Measurements from ENCODE around the gene SUSD4. TPM values are rescaled to one million over a fixed set of nuclear protein-coding genes. Genes with fewer than 3 reads are reported as not detected.

Gene SUSD4
- total and polyA plus RNA-seq, 9 of the 15 experiments (the other 6 are each of a cell fraction or from before 2014, with no cell fraction given) = 0.06 to 1.7 (median 0.09) TPM; not detected in 4

GRCh38 chr1:223209992-223210787 lies 153.8 kb downstream of the SUSD4 start (continued):
- peak; percentile 53; the same call in 1 of the 2 replicates for TF ChIP-seq ZNF395 (CRISPR knock-in tag; IDR thresholded peaks at IDR 0.05)
- TF ChIP-seq RREB1 (CRISPR knock-in tag; IDR thresholded peaks at IDR 0.05) = no peak
- no peak for TF ChIP-seq HMBOX1 (IDR thresholded peaks at IDR 0.05)
- TF ChIP-seq MCM2 (IDR thresholded peaks at IDR 0.05; ENCODE audit: low read depth) = no peak
- TF ChIP-seq ZNF165 (CRISPR knock-in tag; IDR thresholded peaks at IDR 0.05; ENCODE audit: borderline replicate concordance) = no peak
- no peak for TF ChIP-seq KDM2B (CRISPR knock-in tag; IDR thresholded peaks at IDR 0.05)
- TF ChIP-seq ARID1B (IDR thresholded peaks at IDR 0.05) = 0 out of 2 replicates have a peak, but pooled peaks have one; percentile 9

All from K562 (cell line).